ENCODE data around the gene SAMD11. TPM values are rescaled to one million over a fixed set of nuclear protein-coding genes. Genes with fewer than 3 reads are reported as not detected.
A peak's percentile ranks its signal among the peaks of the same experiment; 100 is the strongest.
"Not testable (repeated sequence)": the region's sequence is repeated elsewhere in the genome, so short reads cannot be mapped to it uniquely, and the experiment has no call there.

Gene SAMD11
- total RNA-seq, 1 donor from 2014 or later = 0.07 TPM

GRCh38 chr1:944341-945325 lies 20.9 kb downstream of the SAMD11 start:
- no peak for DNase-seq (ENCODE audit: low read depth, low spot score)

DNA sequence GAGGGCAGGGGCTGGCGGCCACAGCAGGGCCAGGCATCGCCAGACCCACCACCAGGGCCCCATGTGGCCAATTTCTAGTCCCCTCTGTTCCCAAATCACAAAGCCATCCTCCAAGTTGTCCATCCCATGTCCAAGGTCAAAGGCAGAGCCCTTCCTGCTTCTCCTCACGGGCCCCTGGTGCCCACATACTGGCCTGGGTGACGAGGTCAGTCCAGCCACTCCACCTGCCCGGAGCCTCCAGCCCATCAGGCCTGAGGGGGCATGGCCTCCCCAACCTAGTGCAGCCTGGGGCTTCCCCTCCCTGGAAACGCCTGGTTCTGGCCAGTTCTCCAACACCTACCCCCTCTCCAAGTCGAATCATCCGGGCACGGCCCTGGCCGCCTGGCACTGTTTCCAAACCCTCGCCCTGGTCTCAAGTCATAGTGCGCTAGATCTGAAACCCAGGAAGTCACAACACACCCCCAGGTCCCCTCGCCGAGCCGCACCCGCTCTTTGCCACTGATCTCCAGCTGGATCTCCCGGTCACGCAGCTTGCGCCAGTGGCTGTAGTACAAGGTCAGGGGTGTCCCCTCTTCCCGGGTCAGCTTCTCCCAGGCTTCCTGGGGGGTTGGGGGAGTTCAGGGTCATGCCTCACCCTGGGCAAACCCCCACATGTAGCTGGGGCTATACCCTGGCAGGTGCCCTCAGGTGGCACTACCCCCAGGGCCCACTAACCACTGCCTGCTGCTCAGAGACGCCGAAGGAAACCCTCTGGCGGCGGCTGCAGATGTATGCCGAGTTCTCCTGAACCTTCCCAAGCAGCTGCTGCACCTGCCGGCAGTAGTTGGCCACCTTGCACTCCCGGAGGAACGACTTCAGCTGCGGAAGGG lies 22.2 kb downstream of the SAMD11 start:
- DNase-seq (ENCODE audit: low read depth, low spot score) = no peak

DNA sequence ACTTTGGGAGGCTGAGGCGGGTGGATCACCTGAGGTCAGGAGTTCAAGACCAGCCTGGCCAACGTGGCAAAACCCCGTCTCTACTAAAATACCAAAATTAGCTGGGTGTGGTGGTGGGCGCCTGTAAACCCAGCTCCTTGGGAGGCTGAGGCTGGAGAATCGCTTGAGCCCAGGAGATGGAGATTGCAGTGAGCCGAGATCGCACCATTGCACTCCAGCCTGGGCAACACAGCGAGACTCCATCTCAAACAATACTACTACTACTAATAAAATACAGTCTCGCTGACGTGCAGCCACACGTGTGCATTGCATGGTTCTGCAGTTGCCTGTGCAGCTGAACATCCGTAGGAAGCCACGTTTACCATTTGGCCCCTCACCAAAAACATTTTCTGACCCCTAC lies 23.1 kb downstream of the SAMD11 start:
- DNase-seq (ENCODE audit: low read depth, low spot score) = not testable (repeated sequence)

DNA sequence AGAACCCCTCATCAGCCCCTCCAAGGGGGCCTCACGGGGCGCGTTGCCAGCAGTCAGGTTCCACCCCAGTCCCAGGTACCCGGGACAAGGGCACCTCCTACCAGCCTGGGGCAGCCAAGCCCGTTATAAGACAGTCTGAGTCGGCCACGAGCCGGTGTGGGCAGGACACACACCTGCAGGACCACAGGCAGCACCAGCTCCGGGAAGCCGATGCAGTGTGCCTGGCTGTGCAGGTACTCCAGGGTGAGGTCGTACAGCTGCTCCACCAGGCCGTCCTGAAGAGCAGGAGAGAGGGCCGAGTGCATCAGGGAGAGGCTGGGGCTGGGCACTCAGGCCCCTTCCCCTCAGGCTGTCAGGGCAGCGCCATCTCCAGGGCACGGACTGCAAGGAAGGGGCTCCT lies 24.2 kb downstream of the SAMD11 start:
- no peak for DNase-seq (ENCODE audit: low read depth, low spot score)

- no peak for DNase-seq (ENCODE audit: low read depth, low spot score)
Measured at GRCh38 chr1:950268-950667, 26.5 kb downstream of the SAMD11 start.

DNA sequence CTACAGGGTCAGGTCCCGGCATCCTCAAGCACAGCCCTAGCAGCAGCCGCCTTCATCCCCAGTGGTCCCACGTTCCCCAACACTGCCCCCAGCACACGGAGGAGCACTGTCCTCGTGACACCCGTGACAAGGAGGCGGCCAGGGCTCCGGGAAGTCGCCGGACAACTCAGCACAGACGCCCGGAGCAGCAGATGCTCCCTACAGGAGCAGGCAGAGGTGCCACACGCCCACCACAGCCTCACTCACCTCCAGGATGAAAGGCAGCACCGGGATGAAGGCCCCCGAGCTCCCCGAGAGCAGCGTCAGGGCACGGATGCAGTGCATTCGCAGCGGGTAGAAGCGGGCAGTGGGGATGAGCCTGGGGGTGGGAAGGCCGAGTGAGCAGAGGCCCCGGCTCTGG lies 27.2 kb downstream of the SAMD11 start:
- DNase-seq (ENCODE audit: low read depth, low spot score) = no peak

GRCh38 chr1:951364-951763 lies 27.6 kb downstream of the SAMD11 start:
- DNase-seq (ENCODE audit: low read depth, low spot score) = no peak

DNA sequence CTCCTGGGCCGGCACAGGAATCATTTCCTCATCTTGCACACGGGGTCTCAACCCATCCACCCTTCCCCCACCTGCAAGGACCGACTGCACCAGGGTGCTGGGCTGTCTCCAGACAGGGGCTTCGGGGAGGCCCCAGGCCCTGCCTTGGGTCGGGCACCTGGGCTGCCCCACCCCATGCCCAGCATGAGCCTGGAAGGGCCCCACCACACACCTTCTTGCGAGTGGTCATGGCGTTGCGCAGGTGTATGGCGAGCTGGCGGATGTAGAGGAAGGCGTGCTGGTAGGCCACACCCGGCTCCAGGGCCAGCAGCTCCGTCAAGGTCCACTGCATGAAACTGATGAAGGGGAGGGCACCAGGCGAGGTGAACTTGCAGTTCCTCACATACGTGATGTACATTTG lies 28.5 kb downstream of the SAMD11 start:
- no peak for DNase-seq (ENCODE audit: low read depth, low spot score)

- DNase-seq (ENCODE audit: low read depth, low spot score) = no peak
Measured at GRCh38 chr1:952603-953002, 28.9 kb downstream of the SAMD11 start.

GRCh38 chr1:953524-954320 lies 30.0 kb downstream of the SAMD11 start:
- DNase-seq (ENCODE audit: low read depth, low spot score) = no peak

DNA sequence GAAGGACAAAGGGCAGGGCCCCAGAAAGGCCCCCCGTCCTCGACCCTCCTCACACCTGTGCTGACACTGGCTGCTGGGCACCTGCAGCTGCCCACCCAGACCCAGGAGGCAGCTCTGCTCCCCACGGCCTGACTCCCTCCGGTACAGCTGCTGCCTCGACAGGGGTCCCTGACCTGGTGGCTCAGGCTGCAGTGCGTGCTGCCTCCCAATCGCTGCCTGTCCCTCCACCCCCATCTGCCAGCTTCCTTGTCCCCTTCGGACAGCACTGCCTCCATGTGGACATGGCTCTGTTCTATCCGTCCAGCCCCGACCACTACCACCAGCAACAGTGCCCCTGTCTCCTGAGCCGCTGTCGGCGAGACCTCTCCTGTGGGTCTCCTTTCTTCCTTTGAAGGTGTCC lies 31.2 kb downstream of the SAMD11 start:
- DNase-seq (ENCODE audit: low read depth, low spot score) = no peak

DNA sequence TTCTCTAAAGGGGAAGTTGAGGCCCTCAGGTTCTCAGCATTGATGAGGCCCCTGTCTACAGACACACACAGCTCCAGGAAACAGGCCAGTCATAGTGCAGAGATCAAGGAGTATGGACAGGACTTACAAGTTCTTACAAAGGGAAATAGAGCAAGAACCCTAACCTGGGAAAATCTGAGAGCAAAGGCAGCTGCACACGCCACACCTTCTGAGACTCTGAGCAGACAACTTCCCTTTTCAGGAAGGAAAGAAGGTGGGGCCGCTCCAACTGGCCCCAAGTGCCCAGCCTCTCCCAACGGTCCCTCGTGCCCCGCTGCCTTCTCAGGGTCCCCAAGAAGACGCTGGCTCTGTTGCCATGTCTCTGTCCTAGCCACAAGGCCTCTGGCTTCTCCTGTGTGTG lies 31.8 kb downstream of the SAMD11 start:
- DNase-seq (ENCODE audit: low read depth, low spot score) = no peak

DNA sequence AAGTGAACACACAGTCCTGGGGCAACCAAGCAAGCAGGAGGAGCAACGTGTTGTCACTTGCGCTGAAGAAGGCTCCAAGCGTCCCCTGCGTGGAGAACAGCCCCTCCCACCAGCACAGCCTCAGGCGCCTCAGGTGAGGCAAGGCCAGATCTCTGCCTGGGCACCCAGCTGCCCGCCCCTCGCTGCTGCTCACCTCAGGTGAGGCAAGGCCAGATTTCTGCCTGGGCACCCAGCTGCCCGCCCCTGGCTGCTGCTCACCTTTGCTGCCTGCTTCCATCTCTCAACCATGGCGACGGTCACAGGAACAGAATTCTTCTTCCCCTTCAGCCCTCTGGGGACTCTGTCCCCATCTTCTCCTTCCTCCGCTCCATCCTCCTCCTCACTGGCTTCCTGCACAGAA lies 32.9 kb downstream of the SAMD11 start:
- no peak for DNase-seq (ENCODE audit: low read depth, low spot score)

DNA sequence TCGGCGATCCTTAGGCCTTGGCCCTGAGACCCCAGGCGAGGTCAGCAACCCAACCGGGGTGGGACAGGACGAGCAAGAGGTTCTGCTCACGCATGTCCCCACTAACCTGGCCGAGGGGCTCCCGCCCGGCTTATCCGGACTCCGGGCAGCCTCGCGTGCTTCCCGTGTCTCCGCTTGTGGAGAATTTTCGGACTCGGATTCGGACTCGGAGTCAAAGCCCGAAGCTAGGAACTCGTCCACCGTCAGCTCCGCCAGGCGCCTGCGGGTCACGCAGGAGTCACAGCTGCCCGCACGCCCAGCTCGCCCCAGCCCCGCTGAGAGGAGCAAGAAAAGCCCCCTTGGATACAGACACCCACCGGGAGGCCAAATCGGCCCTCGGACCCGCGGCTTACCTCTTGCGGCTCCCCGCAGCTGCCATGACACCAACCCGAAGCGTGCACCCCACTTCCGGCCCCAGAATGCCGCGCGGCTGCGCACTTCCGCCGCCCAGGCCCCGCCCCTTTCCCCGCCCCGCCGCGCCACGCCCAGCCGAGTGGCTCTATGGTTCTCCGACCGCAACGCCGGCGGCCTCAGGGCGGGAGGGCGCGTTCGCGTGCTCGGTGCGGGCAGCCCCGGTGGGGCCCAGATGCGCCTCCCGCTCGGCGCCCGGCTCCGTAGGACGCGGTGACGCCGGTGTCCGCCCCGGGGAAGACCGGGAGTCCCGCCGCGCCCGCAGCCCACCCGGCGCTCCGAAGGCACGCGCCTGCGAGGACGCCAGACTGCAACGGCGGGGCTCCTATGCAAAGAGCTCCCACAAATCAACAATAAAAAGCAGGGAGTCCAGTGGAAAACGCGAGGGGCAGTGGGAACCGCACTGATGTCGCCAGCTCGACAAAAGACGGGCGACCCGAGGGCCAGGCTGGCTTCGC lies 35.4 kb downstream of the SAMD11 start, which contains the start of gene NOC2L:
NOC2L (minus strand) TSS at position 434 of the 908 bp plus-strand sequence; CDS start at position 418, 16 bp downstream.
- peak; percentile 49 for DNase-seq (ENCODE audit: low read depth, low spot score)

DNA sequence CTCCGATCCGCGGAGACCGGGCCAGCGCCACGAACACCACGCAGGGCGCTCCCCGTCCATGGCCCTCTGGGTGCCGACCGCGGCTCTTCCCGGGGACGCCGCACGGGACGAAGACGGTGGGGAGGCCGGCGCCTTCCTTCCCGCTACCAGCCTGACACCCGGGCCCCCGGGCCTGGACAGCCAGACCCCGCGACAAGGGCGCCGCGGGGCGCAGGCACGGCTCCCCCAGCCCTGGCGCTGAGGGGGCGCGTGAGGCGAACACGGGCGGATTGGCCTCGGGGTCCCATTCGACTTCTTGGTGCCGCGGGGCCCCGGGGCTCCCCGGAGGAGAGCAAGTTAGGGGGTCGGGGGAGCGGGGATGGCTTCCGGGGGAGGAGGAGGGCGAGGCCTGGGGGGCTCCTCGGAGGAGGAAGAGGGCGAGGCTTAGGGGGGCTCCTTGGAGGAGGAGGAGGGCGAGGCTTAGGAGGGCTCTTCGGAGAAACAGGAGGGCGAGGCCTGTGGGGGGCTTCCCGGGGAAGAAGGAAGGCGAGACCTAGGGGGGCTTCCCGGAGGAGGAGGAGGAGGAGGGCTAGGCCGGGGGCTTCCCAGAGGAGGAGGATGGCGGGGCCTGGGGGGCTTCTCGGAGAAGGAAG lies 36.1 kb downstream of the SAMD11 start:
- DNase-seq (ENCODE audit: low read depth, low spot score) = no peak

GRCh38 chr1:960363-961131 lies 36.8 kb downstream of the SAMD11 start, which contains the start of gene KLHL17:
Gene KLHL17, plus strand, starts transcription at chr1:960584. Its CDS starts 110 bp downstream, at chr1:960694.
- DNase-seq (ENCODE audit: low read depth, low spot score) = no peak

- no peak for DNase-seq (ENCODE audit: low read depth, low spot score)
Measured at GRCh38 chr1:961132-961669, 37.5 kb downstream of the SAMD11 start.

Data from pulmonary artery endothelial cell (primary cell).